Ishikawa (cell line): Measurements from ENCODE around the gene RTN4IP1.

ENCODE experiments used
- CEBPB ChIP-seq: IDR thresholded peaks from 2 replicates; pipeline ENCODE4 v1.6.1; 2012
- CREB1 ChIP-seq: IDR thresholded peaks from 2 replicates; pipeline ENCODE4 v1.6.1; 2012; ENCODE audit warnings: low read depth
- EGR1 ChIP-seq: IDR thresholded peaks from 2 replicates; pipeline ENCODE4 v1.6.1; 2012
- EP300 ChIP-seq: IDR thresholded peaks from 2 replicates; pipeline ENCODE4 v1.6.1; 2012; ENCODE audit warnings: borderline replicate concordance
- FOXM1 ChIP-seq: IDR thresholded peaks from 2 replicates; pipeline ENCODE4 v1.6.1; 2012; ENCODE audit warnings: low read depth, borderline replicate concordance
- NFIC ChIP-seq: IDR thresholded peaks from 2 replicates; pipeline ENCODE4 v1.6.1; 2012
- RAD21 ChIP-seq: IDR thresholded peaks from 2 replicates; pipeline ENCODE4 v1.6.1; 2012; ENCODE audit warnings: low read depth
- REST ChIP-seq: IDR thresholded peaks from 2 replicates; pipeline ENCODE4 v1.6.1; 2012; ENCODE audit warnings: low read depth, mild to moderate bottlenecking
- TAF1 ChIP-seq: IDR thresholded peaks from 2 replicates; pipeline ENCODE4 v1.6.1; 2012; ENCODE audit warnings: low read depth, mild to moderate bottlenecking
- TCF12 ChIP-seq: IDR thresholded peaks from 2 replicates; pipeline ENCODE4 v1.6.1; 2012; ENCODE audit warnings: low read depth
- TEAD4 ChIP-seq: IDR thresholded peaks from 2 replicates; pipeline ENCODE4 v1.6.1; 2012
- YY1 ChIP-seq: IDR thresholded peaks from 2 replicates; pipeline ENCODE4 v1.6.1; 2012; ENCODE audit warnings: low read depth
- ZBTB7A ChIP-seq: IDR thresholded peaks from 2 replicates; pipeline ENCODE4 v1.6.1; 2012; ENCODE audit warnings: low read depth
- TF ChIP-seq, protein P1 (sequence below): IDR thresholded peaks from 2 replicates; pipeline ENCODE4 v1.6.1; 2012
- TF ChIP-seq, protein P2 (sequence below): IDR thresholded peaks from 2 replicates; pipeline ENCODE4 v1.6.1; 2012

RTN4IP1 gene

DNA sequence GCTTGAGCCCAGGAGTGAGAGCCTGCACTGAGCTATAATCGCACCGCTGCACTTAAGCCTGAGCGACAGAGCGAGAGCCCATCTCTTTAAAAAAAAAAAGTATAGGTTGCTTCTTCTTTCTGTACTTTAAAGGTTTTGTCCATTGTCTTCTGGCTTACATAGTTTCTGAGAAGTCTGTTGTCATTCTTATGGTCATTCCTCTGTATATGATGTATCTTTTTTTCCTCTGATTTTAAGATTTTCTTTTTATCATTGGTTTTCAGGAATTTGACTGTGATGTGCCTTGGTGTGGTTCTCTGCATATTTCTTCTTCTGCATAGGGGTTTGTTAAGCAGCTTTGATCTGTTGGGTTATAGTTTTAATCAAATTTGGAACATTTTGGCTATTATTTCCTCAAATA, 29.2 kb upstream of the RTN4IP1 start:
- TF ChIP-seq, protein P1, sequence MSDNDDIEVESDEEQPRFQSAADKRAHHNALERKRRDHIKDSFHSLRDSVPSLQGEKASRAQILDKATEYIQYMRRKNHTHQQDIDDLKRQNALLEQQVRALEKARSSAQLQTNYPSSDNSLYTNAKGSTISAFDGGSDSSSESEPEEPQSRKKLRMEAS: no peak
- TF ChIP-seq CEBPB: no peak
- no peak for TF ChIP-seq YY1
- no peak for TF ChIP-seq TAF1

DNA sequence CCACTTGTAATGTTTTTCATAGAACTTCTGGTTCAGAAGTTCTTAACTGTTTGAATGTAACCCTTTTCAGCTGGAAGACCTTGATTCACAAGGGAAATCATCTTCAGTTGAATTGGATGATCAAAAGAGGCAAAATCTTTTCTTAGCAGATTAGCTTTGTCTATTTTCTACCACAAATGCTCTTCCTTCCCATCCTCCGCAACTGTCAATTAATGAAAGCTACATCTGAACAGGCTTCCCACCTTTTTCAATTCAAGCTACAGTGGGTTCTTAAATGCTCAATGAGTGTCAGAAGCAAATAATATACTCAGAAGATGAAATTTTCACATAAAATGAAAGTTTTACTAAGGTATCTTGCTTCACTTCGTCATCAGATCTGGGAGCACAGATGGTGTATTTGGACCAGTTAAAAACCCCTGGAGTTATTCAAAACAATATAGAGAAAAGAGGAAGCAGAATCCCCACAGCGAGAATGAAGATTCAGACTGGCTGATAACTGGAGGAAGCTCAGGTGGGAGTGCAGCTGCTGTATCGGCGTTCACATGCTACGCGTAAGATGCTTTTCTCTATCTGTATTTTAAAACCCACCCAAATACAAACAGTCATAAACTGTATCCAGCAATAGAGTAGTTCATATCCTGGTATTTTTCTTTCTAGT, 19.5 kb upstream of the RTN4IP1 start:
- TF ChIP-seq ZBTB7A: no peak

DNA sequence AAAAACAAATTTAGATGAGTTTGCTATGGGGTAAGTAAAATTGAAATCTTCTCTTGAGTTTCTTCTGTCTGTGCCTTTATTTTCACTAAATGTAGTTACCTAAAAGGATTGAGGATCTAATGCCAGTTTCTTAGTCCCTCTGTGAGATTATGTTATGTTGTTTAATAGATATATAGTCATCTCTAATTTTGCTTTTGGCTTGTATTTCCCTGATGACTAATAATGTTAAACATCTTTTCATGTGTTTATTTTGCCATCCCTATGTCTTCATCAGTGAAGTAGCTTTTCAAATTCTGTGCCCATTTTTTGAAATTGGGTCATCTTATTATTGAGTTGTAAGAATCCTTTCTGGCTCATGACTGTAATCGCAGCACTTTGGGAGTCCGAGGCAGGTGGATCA, 13.8 kb upstream of the RTN4IP1 start:
- TF ChIP-seq, protein P2, sequence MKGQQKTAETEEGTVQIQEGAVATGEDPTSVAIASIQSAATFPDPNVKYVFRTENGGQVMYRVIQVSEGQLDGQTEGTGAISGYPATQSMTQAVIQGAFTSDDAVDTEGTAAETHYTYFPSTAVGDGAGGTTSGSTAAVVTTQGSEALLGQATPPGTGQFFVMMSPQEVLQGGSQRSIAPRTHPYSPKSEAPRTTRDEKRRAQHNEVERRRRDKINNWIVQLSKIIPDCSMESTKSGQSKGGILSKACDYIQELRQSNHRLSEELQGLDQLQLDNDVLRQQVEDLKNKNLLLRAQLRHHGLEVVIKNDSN: no peak
- TF ChIP-seq TEAD4: no peak

DNA sequence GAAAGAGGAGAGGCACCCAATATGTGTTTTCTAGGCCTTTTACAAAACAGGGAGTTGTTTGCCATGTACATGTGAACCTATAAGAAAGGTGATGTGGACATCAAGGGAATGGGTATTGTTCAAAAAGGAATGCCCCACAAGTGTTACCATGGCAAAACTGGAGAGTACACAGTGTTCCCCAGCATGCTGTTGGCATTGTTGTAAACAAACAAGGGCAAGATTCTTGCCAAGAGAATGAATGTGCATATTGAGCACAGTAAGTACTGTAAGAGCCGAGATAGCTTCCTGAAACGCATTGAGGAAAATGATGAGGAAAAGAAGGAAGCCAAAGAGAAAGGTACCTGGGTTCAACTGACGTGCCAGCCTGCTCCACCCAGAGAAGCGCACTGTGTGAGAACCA, 13.2 kb upstream of the RTN4IP1 start:
- TF ChIP-seq NFIC (no peak), REST (no peak), FOXM1 (no peak), EGR1 (no peak), YY1 (no peak), RAD21 (no peak), TCF12 (no peak), TEAD4 (no peak), CREB1 (no peak), EP300 (no peak), ZBTB7A (no peak), TAF1 (no peak)
- TF ChIP-seq, protein P1: no peak
- TF ChIP-seq, protein P2: no peak

DNA sequence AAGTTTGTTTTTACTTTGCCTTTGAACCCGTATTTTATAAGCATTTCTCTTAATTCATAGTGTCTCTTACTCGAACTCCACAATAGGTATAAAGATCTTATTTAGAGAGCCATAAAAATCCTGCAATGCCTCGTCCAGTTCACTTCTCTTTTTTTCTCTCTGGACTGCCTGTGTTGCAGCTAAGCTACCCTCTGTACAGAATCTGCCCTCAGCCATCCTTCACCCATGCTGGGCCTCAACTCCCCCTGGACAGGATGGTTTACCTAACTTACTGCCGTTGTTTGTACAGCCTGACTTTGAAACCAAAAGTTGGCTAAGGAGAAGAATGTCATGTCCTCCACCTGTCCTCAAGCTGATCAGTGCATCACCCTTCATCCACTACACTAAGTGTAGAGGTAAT, 10.5 kb upstream of the RTN4IP1 start:
- TF ChIP-seq CREB1 (no peak), TEAD4 (no peak)

- TF ChIP-seq CREB1 (no peak), NFIC (no peak), EP300 (no peak), ZBTB7A (no peak), TEAD4 (no peak), YY1 (no peak), CEBPB (no peak), FOXM1 (no peak)
Observed at GRCh38 chr6:106637717-106638341, 8.5 kb upstream of the RTN4IP1 start.

- TF ChIP-seq CREB1 (no peak), TCF12 (no peak), TAF1 (no peak), REST (no peak), CEBPB (no peak), YY1 (no peak), EP300 (no peak)
- TF ChIP-seq, protein P2: no peak
Observed at GRCh38 chr6:106637051-106637716, 7.9 kb upstream of the RTN4IP1 start.
